ENCODE results near the gene RBM4B. TPM values are rescaled to one million over a fixed set of nuclear protein-coding genes. Genes with fewer than 3 reads are reported as not detected.

Gene RBM4B
- total and polyA plus RNA-seq, 4 donors = 7.1 to 13.8 (median 10.6) TPM

DNA sequence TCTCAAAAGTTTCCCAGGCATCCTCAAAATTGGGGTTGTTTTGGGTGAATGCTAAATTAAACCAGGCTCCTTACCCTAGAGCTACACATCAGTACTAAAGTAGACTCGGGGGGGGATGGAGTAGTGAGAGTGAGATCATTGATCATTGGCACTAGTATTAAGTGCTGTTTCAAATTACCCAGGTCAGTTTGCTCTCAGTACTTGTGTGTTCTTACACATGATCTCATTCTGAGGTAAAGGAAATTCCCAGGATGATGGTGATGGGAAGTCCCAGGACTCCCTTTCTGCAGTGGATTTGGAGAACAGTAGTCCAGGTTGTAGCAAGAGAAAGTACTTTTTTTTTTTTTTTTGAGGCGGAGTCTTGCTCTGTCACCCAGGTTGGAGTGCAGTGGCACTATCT is 26.7 kb downstream of the RBM4B start (continued):
- TF ChIP-seq FOXA1 (IDR thresholded peaks at IDR 0.05) = no peak
- no peak for TF ChIP-seq RXRA (IDR thresholded peaks at IDR 0.05)

- no peak for TF ChIP-seq NR2F2 (IDR thresholded peaks at IDR 0.05)
- no peak for TF ChIP-seq REST (IDR thresholded peaks at IDR 0.05)
- no peak for TF ChIP-seq TAF1 (conservative IDR thresholded peaks at IDR 0.05)
- TF ChIP-seq EGR1 (IDR thresholded peaks at IDR 0.05; ENCODE audit: low read depth in 2 of 2) = no peak
- no peak for TF ChIP-seq YY1 (IDR thresholded peaks at IDR 0.05)
- TF ChIP-seq, protein P1, sequence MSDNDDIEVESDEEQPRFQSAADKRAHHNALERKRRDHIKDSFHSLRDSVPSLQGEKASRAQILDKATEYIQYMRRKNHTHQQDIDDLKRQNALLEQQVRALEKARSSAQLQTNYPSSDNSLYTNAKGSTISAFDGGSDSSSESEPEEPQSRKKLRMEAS (IDR thresholded peaks at IDR 0.05) = no peak
- no peak for TF ChIP-seq FOXA2 (IDR thresholded peaks at IDR 0.05)
- no peak for TF ChIP-seq ZBTB33 (IDR thresholded peaks at IDR 0.05)
- TF ChIP-seq JUND (IDR thresholded peaks at IDR 0.05) = no peak
- TF ChIP-seq HNF4G (IDR thresholded peaks at IDR 0.05) = no peak
- TF ChIP-seq, protein P2, sequence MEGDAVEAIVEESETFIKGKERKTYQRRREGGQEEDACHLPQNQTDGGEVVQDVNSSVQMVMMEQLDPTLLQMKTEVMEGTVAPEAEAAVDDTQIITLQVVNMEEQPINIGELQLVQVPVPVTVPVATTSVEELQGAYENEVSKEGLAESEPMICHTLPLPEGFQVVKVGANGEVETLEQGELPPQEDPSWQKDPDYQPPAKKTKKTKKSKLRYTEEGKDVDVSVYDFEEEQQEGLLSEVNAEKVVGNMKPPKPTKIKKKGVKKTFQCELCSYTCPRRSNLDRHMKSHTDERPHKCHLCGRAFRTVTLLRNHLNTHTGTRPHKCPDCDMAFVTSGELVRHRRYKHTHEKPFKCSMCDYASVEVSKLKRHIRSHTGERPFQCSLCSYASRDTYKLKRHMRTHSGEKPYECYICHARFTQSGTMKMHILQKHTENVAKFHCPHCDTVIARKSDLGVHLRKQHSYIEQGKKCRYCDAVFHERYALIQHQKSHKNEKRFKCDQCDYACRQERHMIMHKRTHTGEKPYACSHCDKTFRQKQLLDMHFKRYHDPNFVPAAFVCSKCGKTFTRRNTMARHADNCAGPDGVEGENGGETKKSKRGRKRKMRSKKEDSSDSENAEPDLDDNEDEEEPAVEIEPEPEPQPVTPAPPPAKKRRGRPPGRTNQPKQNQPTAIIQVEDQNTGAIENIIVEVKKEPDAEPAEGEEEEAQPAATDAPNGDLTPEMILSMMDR (IDR thresholded peaks at IDR 0.05; ENCODE audit: low read depth, low read length, missing input control) = no peak
- TF ChIP-seq FOXA1 (IDR thresholded peaks at IDR 0.05) = no peak
- TF ChIP-seq RXRA (IDR thresholded peaks at IDR 0.05) = no peak
- TF ChIP-seq ATF3 (IDR thresholded peaks at IDR 0.05) = no peak
- no peak for TF ChIP-seq HNF4A (conservative IDR thresholded peaks at IDR 0.05)
- Histone ChIP-seq H3K9ac (ENCODE audit: low read depth in 1 of 2, low read length in 2 of 2) (no peak overlapping the region), H3K4me1 (ENCODE audit: control insufficient read depth in 4 of 4, insufficient read depth in 4 of 4, low read length in 3 of 4) (peaks cover 0 to 7% (median 4%) of the 10 kb centered on the region in 4 donors), H3K27me3 (ENCODE audit: control insufficient read depth in 4 of 4, insufficient read depth in 4 of 4, low read length in 3 of 4) (no peaks in the 10 kb centered on the region), H3K4me3 (ENCODE audit: low read depth in 1 of 3, low read length in 3 of 3) (no peak overlapping the region), H3K9me3 (ENCODE audit: control insufficient read depth in 4 of 4, low read length in 3 of 4) (no peaks in the 10 kb centered on the region), H3K27ac (ENCODE audit: low read depth in 1 of 2, low read length in 2 of 2) (no peak overlapping the region), H3K36me3 (ENCODE audit: control insufficient read depth in 4 of 4, insufficient read depth in 3 of 4, low read depth in 1 of 4, low read length in 3 of 4) (peaks cover 11 to 46% (median 34%) of the 10 kb centered on the region in 4 donors)
- 96% methylated on average over 5 of the region's 5 CpGs for WGBS
- DNase-seq (ENCODE audit: low spot score) = no peak
Measured at GRCh38 chr11:66649903-66650302, 27.8 kb downstream of the RBM4B start.

All from liver (tissue), 9 donors.